WTC11 (cell line): ENCODE data around the gene ERMP1. TPM values are rescaled to one million over a fixed set of nuclear protein-coding genes. Genes with fewer than 3 reads are reported as not detected.

Experiments used
- ATAC-seq: fragments of 200-7000 bp; cut with Tn5 transposase; 2 replicates; pipeline ENCODE4 v1.10.0; 2021; ENCODE audit warnings: mild to moderate bottlenecking, moderate library complexity
- CTCF ChIA-PET: fragments of 300-600 bp; sonication (Branson Sonifier 250); formaldehyde crosslinking; loops from one replicate; lab custom pipeline; 2021; ENCODE audit warnings: antibody characterized with exemption; lab: Charles Lee
- POLR2A ChIA-PET: fragments of 350-600 bp; sonication (Branson Sonifier 250); formaldehyde crosslinking; loops from one replicate; lab custom pipeline; 2021; ENCODE audit warnings: antibody characterized with exemption; lab: Charles Lee
- DNase-seq: peaks from one replicate; pipeline ENCODE4 v3.0.0; 2021; ENCODE audit warnings: low spot score
- H3K27ac Mint-ChIP-seq: 2 replicates; pipeline ENCODE4 v1.8.0; 2021; ENCODE audit warnings: mixed read lengths
- H3K27me3 Mint-ChIP-seq: 2 replicates; pipeline ENCODE4 v1.8.0; 2021; ENCODE audit warnings: low read depth, mild to moderate bottlenecking, moderate library complexity, mixed read lengths
- H3K36me3 Mint-ChIP-seq: 2 replicates; pipeline ENCODE4 v1.8.0; 2021; ENCODE audit warnings: mixed read lengths
- H3K4me1 Mint-ChIP-seq: 2 replicates; pipeline ENCODE4 v1.8.0; 2022; ENCODE audit warnings: mixed read lengths
- H3K4me3 Mint-ChIP-seq: 2 replicates; pipeline ENCODE4 v1.8.0; 2021; ENCODE audit warnings: mild to moderate bottlenecking, moderate library complexity, mixed read lengths
- H3K9me3 Mint-ChIP-seq: 2 replicates; pipeline ENCODE4 v1.8.0; 2021; ENCODE audit warnings: mixed read lengths
- NR2C2 ChIP-seq: sonication (generic); formaldehyde crosslinking; IDR thresholded peaks from 2 replicates; pipeline ENCODE4 v1.8.0; 2022; ENCODE audit warnings: mild to moderate bottlenecking, missing genetic modification reagents
- TEAD4 ChIP-seq: sonication (generic); formaldehyde crosslinking; IDR thresholded peaks from 2 replicates; pipeline ENCODE4 v1.8.0; 2022; ENCODE audit warnings: mild to moderate bottlenecking, missing genetic modification reagents
- ZNF671 ChIP-seq: fragments of 250-450 bp; sonication (Bioruptor Pico); IDR thresholded peaks from 2 replicates; pipeline ENCODE4 v1.8.0; 2021; ENCODE audit warnings: mild to moderate bottlenecking
- total RNA-seq: library from RNA; stranded (reverse); gene quantifications from 3 replicates; pipeline ENCODE4 v1.2.3, GENCODE V29; 2021
- TF ChIP-seq, protein P1 (sequence below): sonication (generic); formaldehyde crosslinking; IDR thresholded peaks from 2 replicates; pipeline ENCODE4 v1.8.0; 2023; ENCODE audit warnings: missing genetic modification reagents
- TF ChIP-seq, protein P2 (sequence below): fragments of 200-600 bp; IDR thresholded peaks from 2 replicates; pipeline ENCODE4 v1.8.0; 2022; ENCODE audit warnings: antibody characterized with exemption
- TF ChIP-seq, protein P3 (sequence below): sonication (generic); formaldehyde crosslinking; IDR thresholded peaks from 2 replicates; pipeline ENCODE4 v1.8.0; 2023; ENCODE audit warnings: mild to moderate bottlenecking, missing genetic modification reagents
- TF ChIP-seq, protein P4 (sequence below): fragments of 250-450 bp; sonication (Bioruptor Pico); IDR thresholded peaks from 2 replicates; pipeline ENCODE4 v1.9.0; 2021; ENCODE audit warnings: mild to moderate bottlenecking
- TF ChIP-seq, protein P5 (sequence below): sonication (generic); formaldehyde crosslinking; IDR thresholded peaks from 2 replicates; pipeline ENCODE4 v1.8.1; 2023; ENCODE audit warnings: mild to moderate bottlenecking, missing genetic modification reagents, borderline replicate concordance
- TF ChIP-seq, protein P6 (sequence below): fragments of 250-450 bp; sonication (Bioruptor Pico); conservative IDR thresholded peaks from 2 replicates; pipeline ENCODE4 v1.9.0; 2021; ENCODE audit warnings: mild to moderate bottlenecking

ERMP1 gene
- total RNA-seq, 1 experiment from 2014 or later: 25.4 TPM

DNA sequence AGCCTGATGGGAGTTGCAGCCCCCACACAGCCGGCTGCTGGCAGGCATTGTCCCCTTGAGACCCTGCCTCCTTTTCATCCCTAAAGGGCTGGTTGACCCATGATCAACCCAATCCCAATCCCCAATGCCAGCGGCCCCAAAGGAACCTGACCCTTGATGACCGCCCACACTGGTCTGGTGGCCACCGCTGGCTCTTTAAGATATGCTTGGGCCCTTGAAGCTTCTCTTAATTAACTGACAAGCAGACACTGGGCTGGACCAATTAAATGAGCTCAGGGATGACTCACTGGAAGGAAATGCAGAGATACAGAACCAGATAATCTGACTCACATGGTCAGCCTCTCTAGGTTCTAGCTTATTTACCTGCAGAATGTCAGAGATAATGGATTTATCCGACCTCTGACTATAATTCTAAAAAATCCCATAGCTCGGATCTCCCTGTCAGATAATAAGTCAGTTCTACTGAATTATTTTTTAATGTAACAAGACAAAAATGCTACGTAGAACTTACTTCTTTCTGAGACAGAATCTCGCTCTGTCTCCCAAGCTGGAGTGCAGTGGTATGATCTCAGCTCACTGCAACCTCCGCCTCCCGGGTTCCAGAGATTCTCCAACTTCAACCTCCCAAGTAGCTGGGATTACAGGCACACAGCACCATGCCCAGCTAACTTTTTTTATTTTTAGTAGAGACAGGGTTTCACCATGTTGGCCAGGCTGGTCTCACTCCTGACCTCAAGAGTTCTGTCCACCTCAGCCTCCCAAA is 46.7 kb upstream of the ERMP1 start:
- H3K36me3 Mint-ChIP-seq: no peaks in the 10 kb centered on the region
- H3K4me1 Mint-ChIP-seq: no peaks in the 10 kb centered on the region
- peaks cover 7% of the 10 kb centered on the region for H3K9me3 Mint-ChIP-seq
- H3K4me3 Mint-ChIP-seq: no peak overlapping the region
- no peak overlapping the region for H3K27ac Mint-ChIP-seq
- POLR2A ChIA-PET: no interaction called here
- H3K27me3 Mint-ChIP-seq: no peaks in the 10 kb centered on the region; the same call in 1 of the 2 replicates
- CTCF ChIA-PET: interaction anchor here (0.9 to 1.3 kb wide), 3 partner anchors 47 to 427 kb away, joined by 3 to 5 read pairs (median 4); partner anchors contain the start of gene ERMP1
- TF ChIP-seq, protein P1, sequence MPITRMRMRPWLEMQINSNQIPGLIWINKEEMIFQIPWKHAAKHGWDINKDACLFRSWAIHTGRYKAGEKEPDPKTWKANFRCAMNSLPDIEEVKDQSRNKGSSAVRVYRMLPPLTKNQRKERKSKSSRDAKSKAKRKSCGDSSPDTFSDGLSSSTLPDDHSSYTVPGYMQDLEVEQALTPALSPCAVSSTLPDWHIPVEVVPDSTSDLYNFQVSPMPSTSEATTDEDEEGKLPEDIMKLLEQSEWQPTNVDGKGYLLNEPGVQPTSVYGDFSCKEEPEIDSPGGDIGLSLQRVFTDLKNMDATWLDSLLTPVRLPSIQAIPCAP (CRISPR knock-in tag): no peak
- TF ChIP-seq, protein P2, sequence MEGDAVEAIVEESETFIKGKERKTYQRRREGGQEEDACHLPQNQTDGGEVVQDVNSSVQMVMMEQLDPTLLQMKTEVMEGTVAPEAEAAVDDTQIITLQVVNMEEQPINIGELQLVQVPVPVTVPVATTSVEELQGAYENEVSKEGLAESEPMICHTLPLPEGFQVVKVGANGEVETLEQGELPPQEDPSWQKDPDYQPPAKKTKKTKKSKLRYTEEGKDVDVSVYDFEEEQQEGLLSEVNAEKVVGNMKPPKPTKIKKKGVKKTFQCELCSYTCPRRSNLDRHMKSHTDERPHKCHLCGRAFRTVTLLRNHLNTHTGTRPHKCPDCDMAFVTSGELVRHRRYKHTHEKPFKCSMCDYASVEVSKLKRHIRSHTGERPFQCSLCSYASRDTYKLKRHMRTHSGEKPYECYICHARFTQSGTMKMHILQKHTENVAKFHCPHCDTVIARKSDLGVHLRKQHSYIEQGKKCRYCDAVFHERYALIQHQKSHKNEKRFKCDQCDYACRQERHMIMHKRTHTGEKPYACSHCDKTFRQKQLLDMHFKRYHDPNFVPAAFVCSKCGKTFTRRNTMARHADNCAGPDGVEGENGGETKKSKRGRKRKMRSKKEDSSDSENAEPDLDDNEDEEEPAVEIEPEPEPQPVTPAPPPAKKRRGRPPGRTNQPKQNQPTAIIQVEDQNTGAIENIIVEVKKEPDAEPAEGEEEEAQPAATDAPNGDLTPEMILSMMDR: no peak
- TF ChIP-seq, protein P3, sequence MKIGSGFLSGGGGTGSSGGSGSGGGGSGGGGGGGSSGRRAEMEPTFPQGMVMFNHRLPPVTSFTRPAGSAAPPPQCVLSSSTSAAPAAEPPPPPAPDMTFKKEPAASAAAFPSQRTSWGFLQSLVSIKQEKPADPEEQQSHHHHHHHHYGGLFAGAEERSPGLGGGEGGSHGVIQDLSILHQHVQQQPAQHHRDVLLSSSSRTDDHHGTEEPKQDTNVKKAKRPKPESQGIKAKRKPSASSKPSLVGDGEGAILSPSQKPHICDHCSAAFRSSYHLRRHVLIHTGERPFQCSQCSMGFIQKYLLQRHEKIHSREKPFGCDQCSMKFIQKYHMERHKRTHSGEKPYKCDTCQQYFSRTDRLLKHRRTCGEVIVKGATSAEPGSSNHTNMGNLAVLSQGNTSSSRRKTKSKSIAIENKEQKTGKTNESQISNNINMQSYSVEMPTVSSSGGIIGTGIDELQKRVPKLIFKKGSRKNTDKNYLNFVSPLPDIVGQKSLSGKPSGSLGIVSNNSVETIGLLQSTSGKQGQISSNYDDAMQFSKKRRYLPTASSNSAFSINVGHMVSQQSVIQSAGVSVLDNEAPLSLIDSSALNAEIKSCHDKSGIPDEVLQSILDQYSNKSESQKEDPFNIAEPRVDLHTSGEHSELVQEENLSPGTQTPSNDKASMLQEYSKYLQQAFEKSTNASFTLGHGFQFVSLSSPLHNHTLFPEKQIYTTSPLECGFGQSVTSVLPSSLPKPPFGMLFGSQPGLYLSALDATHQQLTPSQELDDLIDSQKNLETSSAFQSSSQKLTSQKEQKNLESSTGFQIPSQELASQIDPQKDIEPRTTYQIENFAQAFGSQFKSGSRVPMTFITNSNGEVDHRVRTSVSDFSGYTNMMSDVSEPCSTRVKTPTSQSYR: no peak
- no peak for TF ChIP-seq ZNF671
- TF ChIP-seq, protein P4, sequence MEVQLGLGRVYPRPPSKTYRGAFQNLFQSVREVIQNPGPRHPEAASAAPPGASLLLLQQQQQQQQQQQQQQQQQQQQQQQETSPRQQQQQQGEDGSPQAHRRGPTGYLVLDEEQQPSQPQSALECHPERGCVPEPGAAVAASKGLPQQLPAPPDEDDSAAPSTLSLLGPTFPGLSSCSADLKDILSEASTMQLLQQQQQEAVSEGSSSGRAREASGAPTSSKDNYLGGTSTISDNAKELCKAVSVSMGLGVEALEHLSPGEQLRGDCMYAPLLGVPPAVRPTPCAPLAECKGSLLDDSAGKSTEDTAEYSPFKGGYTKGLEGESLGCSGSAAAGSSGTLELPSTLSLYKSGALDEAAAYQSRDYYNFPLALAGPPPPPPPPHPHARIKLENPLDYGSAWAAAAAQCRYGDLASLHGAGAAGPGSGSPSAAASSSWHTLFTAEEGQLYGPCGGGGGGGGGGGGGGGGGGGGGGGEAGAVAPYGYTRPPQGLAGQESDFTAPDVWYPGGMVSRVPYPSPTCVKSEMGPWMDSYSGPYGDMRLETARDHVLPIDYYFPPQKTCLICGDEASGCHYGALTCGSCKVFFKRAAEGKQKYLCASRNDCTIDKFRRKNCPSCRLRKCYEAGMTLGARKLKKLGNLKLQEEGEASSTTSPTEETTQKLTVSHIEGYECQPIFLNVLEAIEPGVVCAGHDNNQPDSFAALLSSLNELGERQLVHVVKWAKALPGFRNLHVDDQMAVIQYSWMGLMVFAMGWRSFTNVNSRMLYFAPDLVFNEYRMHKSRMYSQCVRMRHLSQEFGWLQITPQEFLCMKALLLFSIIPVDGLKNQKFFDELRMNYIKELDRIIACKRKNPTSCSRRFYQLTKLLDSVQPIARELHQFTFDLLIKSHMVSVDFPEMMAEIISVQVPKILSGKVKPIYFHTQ (CRISPR knock-in tag): no peak
- TF ChIP-seq TEAD4 (CRISPR knock-in tag): no peak
- TF ChIP-seq, protein P5, sequence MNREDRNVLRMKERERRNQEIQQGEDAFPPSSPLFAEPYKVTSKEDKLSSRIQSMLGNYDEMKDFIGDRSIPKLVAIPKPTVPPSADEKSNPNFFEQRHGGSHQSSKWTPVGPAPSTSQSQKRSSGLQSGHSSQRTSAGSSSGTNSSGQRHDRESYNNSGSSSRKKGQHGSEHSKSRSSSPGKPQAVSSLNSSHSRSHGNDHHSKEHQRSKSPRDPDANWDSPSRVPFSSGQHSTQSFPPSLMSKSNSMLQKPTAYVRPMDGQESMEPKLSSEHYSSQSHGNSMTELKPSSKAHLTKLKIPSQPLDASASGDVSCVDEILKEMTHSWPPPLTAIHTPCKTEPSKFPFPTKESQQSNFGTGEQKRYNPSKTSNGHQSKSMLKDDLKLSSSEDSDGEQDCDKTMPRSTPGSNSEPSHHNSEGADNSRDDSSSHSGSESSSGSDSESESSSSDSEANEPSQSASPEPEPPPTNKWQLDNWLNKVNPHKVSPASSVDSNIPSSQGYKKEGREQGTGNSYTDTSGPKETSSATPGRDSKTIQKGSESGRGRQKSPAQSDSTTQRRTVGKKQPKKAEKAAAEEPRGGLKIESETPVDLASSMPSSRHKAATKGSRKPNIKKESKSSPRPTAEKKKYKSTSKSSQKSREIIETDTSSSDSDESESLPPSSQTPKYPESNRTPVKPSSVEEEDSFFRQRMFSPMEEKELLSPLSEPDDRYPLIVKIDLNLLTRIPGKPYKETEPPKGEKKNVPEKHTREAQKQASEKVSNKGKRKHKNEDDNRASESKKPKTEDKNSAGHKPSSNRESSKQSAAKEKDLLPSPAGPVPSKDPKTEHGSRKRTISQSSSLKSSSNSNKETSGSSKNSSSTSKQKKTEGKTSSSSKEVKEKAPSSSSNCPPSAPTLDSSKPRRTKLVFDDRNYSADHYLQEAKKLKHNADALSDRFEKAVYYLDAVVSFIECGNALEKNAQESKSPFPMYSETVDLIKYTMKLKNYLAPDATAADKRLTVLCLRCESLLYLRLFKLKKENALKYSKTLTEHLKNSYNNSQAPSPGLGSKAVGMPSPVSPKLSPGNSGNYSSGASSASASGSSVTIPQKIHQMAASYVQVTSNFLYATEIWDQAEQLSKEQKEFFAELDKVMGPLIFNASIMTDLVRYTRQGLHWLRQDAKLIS (CRISPR knock-in tag): no peak
- TF ChIP-seq, protein P6, sequence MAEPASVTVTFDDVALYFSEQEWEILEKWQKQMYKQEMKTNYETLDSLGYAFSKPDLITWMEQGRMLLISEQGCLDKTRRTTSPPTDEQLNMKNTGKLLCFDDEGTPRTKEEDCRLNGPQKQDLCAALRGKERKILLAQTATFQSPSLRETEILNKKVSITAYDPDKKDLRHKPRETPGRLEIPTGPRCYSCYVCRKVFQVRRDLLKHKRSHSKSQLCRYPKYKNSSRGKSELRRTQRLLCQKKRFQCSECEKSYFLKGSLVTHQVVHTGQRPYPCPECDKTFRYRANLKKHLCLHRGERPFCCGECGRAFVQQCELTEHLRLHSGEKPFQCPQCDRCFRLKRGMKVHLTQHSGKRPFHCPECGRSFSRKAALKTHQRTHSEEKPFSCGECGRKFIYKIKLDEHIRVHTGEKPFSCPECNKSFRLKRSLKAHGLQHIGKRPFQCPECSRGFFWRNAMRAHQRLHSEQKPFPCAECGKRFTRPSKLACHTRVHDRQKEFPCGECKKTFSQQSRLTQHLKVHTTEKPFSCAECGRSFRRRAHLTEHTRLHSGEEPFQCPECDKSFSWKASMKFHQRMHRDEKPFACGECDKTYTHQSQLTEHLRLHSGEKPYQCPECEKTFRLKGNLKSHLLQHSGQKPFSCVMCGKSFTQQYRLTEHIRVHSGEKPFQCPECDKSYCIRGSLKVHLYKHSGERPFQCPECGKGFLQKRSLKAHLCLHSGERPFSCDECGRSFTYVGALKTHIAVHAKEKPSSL: no peak
- no peak for TF ChIP-seq NR2C2 (CRISPR knock-in tag)
- TF ChIP-seq, all 79 proteins: peak for 0
- no peak for DNase-seq
- peak; percentile 34; the same call in 1 of the 2 replicates for ATAC-seq
